OCI-LY1 (cell line): ENCODE measurements around the gene SIN3A.

ENCODE experiments used
- H2AFZ ChIP-seq: fragments of 200-600 bp; sonication (generic), shearing (Covaris generic); 2 replicates; pipeline ENCODE4 v1.6.0; 2014; ENCODE audit warnings: antibody characterized with exemption, mild to moderate bottlenecking, low read length
- H3F3A ChIP-seq: fragments of 200-600 bp; sonication (generic), shearing (Covaris generic); 2 replicates; pipeline ENCODE4 v1.6.0; 2014; ENCODE audit warnings: mild to moderate bottlenecking, antibody characterized with exemption, low read length, moderate library complexity; ENCODE audit not compliant: insufficient read depth
- H3K27ac ChIP-seq: fragments of 200-600 bp; sonication (generic); 2 replicates; pipeline ENCODE4 v1.5.1; 2014; ENCODE audit warnings: low read length, mixed run types, mild to moderate bottlenecking, low read depth; ENCODE audit not compliant: poor library complexity, severe bottlenecking
- H3K27me3 ChIP-seq: fragments of 200-600 bp; sonication (generic); 2 replicates; pipeline ENCODE4 v1.6.0; 2014; ENCODE audit warnings: antibody characterized with exemption, mild to moderate bottlenecking, low read length, moderate library complexity; ENCODE audit not compliant: insufficient read depth
- H3K36me3 ChIP-seq: fragments of 200-600 bp; sonication (generic); 2 replicates; pipeline ENCODE4 v1.6.1; 2014; ENCODE audit warnings: mild to moderate bottlenecking, antibody characterized with exemption, low read length, moderate library complexity, mixed read lengths; ENCODE audit not compliant: insufficient read depth
- H3K4me1 ChIP-seq: fragments of 200-600 bp; sonication (generic); 2 replicates; pipeline ENCODE4 v1.5.1; 2014; ENCODE audit warnings: mild to moderate bottlenecking, low read length, moderate library complexity; ENCODE audit not compliant: insufficient read depth, severe bottlenecking
- H3K4me2 ChIP-seq: fragments of 200-600 bp; sonication (generic), shearing (Covaris generic); 2 replicates; pipeline ENCODE4 v1.6.1; 2014; ENCODE audit warnings: low read length
- H3K4me3 ChIP-seq: fragments of 200-600 bp; sonication (generic); 2 replicates; pipeline ENCODE4 v1.5.1; 2014; ENCODE audit warnings: low read length, low read depth, mild to moderate bottlenecking, mixed read lengths; ENCODE audit not compliant: poor library complexity, severe bottlenecking
- H3K79me2 ChIP-seq: fragments of 200-600 bp; shearing (Covaris generic); 2 replicates; pipeline ENCODE4 v1.6.1; 2016; ENCODE audit warnings: mixed run types, low read length, mixed read lengths; ENCODE audit not compliant: insufficient read depth
- H3K9ac ChIP-seq: fragments of 200-600 bp; sonication (generic), shearing (Covaris generic); 2 replicates; pipeline ENCODE4 v1.6.1; 2014; ENCODE audit warnings: mild to moderate bottlenecking, low read length, mixed read lengths
- H3K9me2 ChIP-seq: fragments of 200-600 bp; sonication (generic), shearing (Covaris generic); 2 replicates; pipeline ENCODE4 v1.6.1; 2014; ENCODE audit warnings: low read depth, mild to moderate bottlenecking, low read length, mixed read lengths
- H3K9me3 ChIP-seq: fragments of 200-600 bp; shearing (Covaris generic); 2 replicates; pipeline ENCODE4 v1.6.1; 2014; ENCODE audit warnings: low read length, mixed read lengths
- H4K20me1 ChIP-seq: fragments of 200-600 bp; sonication (generic), shearing (Covaris generic); 2 replicates; pipeline ENCODE4 v1.6.0; 2016; ENCODE audit warnings: mild to moderate bottlenecking, low read length; ENCODE audit not compliant: insufficient read depth
- CTCF ChIP-seq: fragments of 200-600 bp; sonication (generic), shearing (Covaris generic); IDR thresholded peaks from 2 replicates; pipeline ENCODE4 v1.5.1; 2017; ENCODE audit warnings: mild to moderate bottlenecking, antibody characterized with exemption, low read length, moderate library complexity, mixed read lengths
- EZH2 ChIP-seq: fragments of 200-600 bp; sonication (generic), shearing (Covaris generic); IDR thresholded peaks from 2 replicates; pipeline ENCODE4 v1.8.0; 2017; ENCODE audit warnings: borderline replicate concordance, mixed run types, mild to moderate bottlenecking, antibody characterized with exemption, low read length, moderate library complexity, mixed read lengths

The SIN3A gene

GRCh38 chr15:75327005-75327404 lies 124.5 kb downstream of the SIN3A start:
- TF ChIP-seq CTCF (no peak), EZH2 (no peak)
- Histone ChIP-seq H3K36me3 (no peaks in the 10 kb centered on the region), H3K27ac (no peak overlapping the region), H3K9me3 (no peaks in the 10 kb centered on the region), H3K4me1 (no peaks in the 10 kb centered on the region), H3K4me3 (no peak overlapping the region), H3K79me2 (no peaks in the 10 kb centered on the region), H3F3A (no peaks in the 10 kb centered on the region), H4K20me1 (no peaks in the 10 kb centered on the region), H3K9me2 (no peaks in the 10 kb centered on the region), H3K27me3 (0 out of 2 replicates have a peak, but pooled peaks cover 3% of the 10 kb centered on the region), H3K4me2 (no peak overlapping the region), H2AFZ (no peak overlapping the region), H3K9ac (no peak overlapping the region)

GRCh38 chr15:75325922-75326321 lies 125.6 kb downstream of the SIN3A start:
- no peaks in the 10 kb centered on the region for H4K20me1 ChIP-seq
- H3K79me2 ChIP-seq: no peaks in the 10 kb centered on the region
- H3K4me1 ChIP-seq: no peaks in the 10 kb centered on the region
- H2AFZ ChIP-seq: no peak overlapping the region
- no peak overlapping the region for H3K27ac ChIP-seq
- H3K9me2 ChIP-seq: no peaks in the 10 kb centered on the region
- no peaks in the 10 kb centered on the region for H3K9me3 ChIP-seq
- H3K4me2 ChIP-seq: no peak overlapping the region
- 0 out of 2 replicates have a peak, but pooled peaks cover 3% of the 10 kb centered on the region for H3K27me3 ChIP-seq
- H3K9ac ChIP-seq: no peak overlapping the region
- no peak overlapping the region for H3K4me3 ChIP-seq
- no peaks in the 10 kb centered on the region for H3K36me3 ChIP-seq
- TF ChIP-seq CTCF (no peak), EZH2 (no peak)
- H3F3A ChIP-seq: no peaks in the 10 kb centered on the region

GRCh38 chr15:75321711-75322110 lies 129.8 kb downstream of the SIN3A start:
- H4K20me1 ChIP-seq: no peaks in the 10 kb centered on the region

More at GRCh38 chr15:75321711-75322110, 129.8 kb downstream of the SIN3A start:
- Histone ChIP-seq H3K4me1 (no peaks in the 10 kb centered on the region), H3K9me3 (no peaks in the 10 kb centered on the region), H3K36me3 (no peaks in the 10 kb centered on the region), H3K9ac (no peak overlapping the region), H3K9me2 (no peaks in the 10 kb centered on the region), H3F3A (no peaks in the 10 kb centered on the region), H3K79me2 (no peaks in the 10 kb centered on the region), H3K27ac (no peak overlapping the region), H2AFZ (no peak overlapping the region), H3K4me2 (no peak overlapping the region), H3K27me3 (no peaks in the 10 kb centered on the region), H3K4me3 (no peak overlapping the region)
- TF ChIP-seq CTCF: no peak
- no peak for TF ChIP-seq EZH2
